Breast epithelium (tissue), 4 donors: ENCODE measurements around the gene C12orf57. TPM values are rescaled to one million over a fixed set of nuclear protein-coding genes. Genes with fewer than 3 reads are reported as not detected.

Experiments used
- DNase-seq, 2 donors: peaks; one replicate each; pipeline ENCODE4 v3.0.0-alpha.2; 2019; ENCODE audit warnings: low spot score in 2 of 2
- H3K27ac ChIP-seq, 2 donors: fragments of 200-600 bp; sonication (generic) in 1 of 2; one replicate each; pipeline ENCODE4 v1.5.1; 2016 to 2019; ENCODE audit warnings: mild to moderate bottlenecking in 1 of 2
- H3K27me3 ChIP-seq, 2 donors: fragments of 200-600 bp; sonication (generic) in 1 of 2; one replicate each; pipeline versions ENCODE4 v1.5.1 to v1.6.0; 2017 to 2019; ENCODE audit warnings: control low read depth in 1 of 2, mild to moderate bottlenecking in 1 of 2
- H3K36me3 ChIP-seq: fragments of 200-600 bp; one replicate; pipeline ENCODE4 v1.5.1; 2019
- H3K4me1 ChIP-seq, 2 donors: fragments of 200-600 bp; sonication (generic); one replicate each; pipeline ENCODE4 v1.5.1; 2016 to 2019; ENCODE audit warnings: control low read depth in 1 of 2
- H3K4me3 ChIP-seq, 3 donors: fragments of 200-600 bp; sonication (generic); 1 replicate in 2 of 3; 2 replicates in 1 of 3; pipeline ENCODE4 v1.5.1; 2016 to 2019; ENCODE audit warnings: mild to moderate bottlenecking in 3 of 3, moderate library complexity in 2 of 3
- H3K9me3 ChIP-seq, 2 donors: fragments of 200-600 bp; sonication (generic) in 1 of 2; one replicate each; pipeline ENCODE4 v1.5.1; 2016 to 2019; ENCODE audit warnings: control low read depth in 1 of 2
- POLR2A ChIP-seq: fragments of 450-650 bp; IDR thresholded peaks from one replicate; pipeline ENCODE4 v1.6.1; 2016; ENCODE audit warnings: antibody characterized with exemption, mild to moderate bottlenecking, moderate library complexity
- POLR2AphosphoS5 ChIP-seq, 3 donors: sonication (generic); formaldehyde crosslinking; IDR thresholded peaks; one replicate each; pipeline ENCODE4 v1.6.1; 2017; ENCODE audit warnings: antibody characterized with exemption in 3 of 3
- intact Hi-C: fragments of 100-400 bp; cut with DNase I; formaldehyde crosslinking; loops from one replicate; pipeline ENCODE4 v1.15.1; 2023; ENCODE audit warnings: low total_unique reads
- total RNA-seq, 3 donors: library from RNA; depleted of rRNA; stranded (reverse); fragments of >200 nt; gene quantifications; one replicate each; pipeline ENCODE4 v1.1.0, GENCODE V29; 2016
- TF ChIP-seq, protein P1 (sequence below), 3 donors: fragments of 450-650 bp; IDR thresholded peaks; one replicate each; pipeline ENCODE4 v1.5.1; 2016 to 2017; ENCODE audit warnings: antibody characterized with exemption in 3 of 3, mild to moderate bottlenecking in 3 of 3, moderate library complexity in 3 of 3

C12orf57 gene
- total RNA-seq, 3 donors from 2014 or later: 515 to 824 (median 547) TPM

DNA sequence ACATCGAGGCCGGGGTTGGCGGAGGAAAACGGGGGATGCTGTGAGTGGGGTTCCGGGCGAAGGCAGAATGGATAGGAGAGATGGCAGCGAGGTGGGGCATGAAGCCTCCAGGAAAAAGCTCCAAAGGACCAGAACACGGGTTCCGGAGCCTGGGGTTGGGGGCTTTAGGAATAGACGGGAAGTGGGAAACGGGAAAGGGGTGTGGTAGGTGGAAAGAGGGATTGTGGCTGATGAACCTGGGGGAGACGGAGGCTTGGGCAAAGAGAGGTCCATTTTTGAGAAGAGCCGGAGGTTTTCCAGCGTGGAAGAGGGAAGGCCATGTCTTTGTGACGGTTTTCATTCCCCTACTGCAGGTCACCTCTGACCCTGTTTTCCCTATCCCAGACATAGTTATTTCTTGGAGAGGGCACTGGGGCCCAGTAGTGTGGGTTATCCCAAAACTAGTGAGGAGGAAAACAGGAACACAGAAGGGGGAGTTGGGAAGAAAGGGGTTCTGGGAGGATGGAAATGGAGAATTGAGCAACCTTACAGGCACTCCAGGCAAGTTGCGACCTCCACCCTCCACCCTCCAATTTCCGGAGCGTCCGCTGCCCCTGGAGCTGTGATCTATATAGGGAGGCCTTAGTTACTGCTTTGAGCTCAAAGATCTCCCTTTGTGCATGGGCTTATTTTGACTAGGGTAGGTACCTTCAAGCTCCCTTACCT lies 15.0 kb upstream of the C12orf57 start:
- peak in 1 of 3 donors; percentile 10 for TF ChIP-seq POLR2AphosphoS5 (IDR thresholded peaks at IDR 0.05)
- TF ChIP-seq, protein P1, sequence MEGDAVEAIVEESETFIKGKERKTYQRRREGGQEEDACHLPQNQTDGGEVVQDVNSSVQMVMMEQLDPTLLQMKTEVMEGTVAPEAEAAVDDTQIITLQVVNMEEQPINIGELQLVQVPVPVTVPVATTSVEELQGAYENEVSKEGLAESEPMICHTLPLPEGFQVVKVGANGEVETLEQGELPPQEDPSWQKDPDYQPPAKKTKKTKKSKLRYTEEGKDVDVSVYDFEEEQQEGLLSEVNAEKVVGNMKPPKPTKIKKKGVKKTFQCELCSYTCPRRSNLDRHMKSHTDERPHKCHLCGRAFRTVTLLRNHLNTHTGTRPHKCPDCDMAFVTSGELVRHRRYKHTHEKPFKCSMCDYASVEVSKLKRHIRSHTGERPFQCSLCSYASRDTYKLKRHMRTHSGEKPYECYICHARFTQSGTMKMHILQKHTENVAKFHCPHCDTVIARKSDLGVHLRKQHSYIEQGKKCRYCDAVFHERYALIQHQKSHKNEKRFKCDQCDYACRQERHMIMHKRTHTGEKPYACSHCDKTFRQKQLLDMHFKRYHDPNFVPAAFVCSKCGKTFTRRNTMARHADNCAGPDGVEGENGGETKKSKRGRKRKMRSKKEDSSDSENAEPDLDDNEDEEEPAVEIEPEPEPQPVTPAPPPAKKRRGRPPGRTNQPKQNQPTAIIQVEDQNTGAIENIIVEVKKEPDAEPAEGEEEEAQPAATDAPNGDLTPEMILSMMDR (IDR thresholded peaks at IDR 0.05): no peak
- no peaks in the 10 kb centered on the region for H3K36me3 ChIP-seq
- H3K4me1 ChIP-seq: peaks cover 11 to 47% of the 10 kb centered on the region in 2 donors
- intact Hi-C loops: no loop called here
- peak overlapping the region; percentile 94 to 96 (median 95) for H3K4me3 ChIP-seq
- H3K27ac ChIP-seq: peak overlapping the region; percentile 99
- DNase-seq: no peak
- no peaks in the 10 kb centered on the region for H3K27me3 ChIP-seq
- H3K9me3 ChIP-seq: no peaks in the 10 kb centered on the region

DNA sequence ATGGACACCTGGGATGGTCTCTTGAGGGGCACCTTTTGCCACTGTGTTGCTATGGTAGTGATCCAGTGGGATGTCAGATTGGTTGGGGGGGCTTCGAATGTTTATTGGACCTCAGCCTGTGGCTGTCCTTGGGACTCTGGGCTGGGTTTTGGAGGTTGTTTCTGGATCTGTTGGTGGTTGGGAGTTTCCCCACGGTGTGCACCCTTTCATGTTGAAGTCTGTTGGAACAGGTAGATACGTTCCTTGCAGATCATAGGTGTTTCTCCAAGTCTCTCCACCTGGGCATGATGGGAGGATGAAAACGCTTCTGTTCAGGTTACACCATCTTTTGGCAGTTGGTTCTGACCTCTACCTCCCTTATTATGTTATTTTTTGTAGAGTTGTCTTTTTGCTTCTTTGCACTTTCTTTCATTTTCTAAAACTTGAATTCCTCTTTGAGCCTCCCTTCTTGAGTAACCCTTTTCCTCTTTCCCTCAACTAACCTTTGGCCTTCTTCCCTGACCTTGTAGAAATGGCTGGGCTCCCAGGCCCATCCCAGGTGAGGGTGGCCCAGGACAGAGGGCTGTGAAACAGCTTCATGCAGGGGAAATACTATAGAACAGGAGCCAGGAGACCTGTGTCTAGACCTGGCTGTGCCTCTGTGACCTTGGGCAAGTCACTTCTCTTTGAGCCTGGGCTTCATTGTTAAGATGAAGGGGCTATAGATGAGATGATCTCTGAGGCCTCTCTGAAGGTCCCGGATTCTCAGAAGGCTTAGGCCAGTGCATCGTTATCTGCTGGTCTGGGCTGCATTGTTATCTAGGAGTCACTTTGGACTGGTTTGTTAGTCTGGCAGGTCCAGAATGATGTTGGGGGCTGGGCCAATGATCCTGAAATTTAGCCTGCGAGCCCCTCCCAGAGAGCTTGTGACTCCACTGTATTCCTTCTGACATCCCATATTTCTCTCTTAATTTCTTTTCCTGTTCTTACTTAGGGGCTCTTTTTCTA lies 14.1 kb upstream of the C12orf57 start:
- no peaks in the 10 kb centered on the region for H3K9me3 ChIP-seq
- intact Hi-C loops: no loop called here
- no peak for TF ChIP-seq POLR2AphosphoS5 (IDR thresholded peaks at IDR 0.05)
- TF ChIP-seq, protein P1 (IDR thresholded peaks at IDR 0.05): no peak
- peak; percentile 15 for TF ChIP-seq POLR2A
- no peaks in the 10 kb centered on the region for H3K27me3 ChIP-seq
- H3K36me3 ChIP-seq: no peaks in the 10 kb centered on the region
- H3K4me3 ChIP-seq: peak overlapping the region; percentile 94 to 96 (median 95)
- peaks cover 7 to 52% of the 10 kb centered on the region in 2 donors for H3K4me1 ChIP-seq
- H3K27ac ChIP-seq: peak overlapping the region; percentile 99
- no peak for DNase-seq

DNA sequence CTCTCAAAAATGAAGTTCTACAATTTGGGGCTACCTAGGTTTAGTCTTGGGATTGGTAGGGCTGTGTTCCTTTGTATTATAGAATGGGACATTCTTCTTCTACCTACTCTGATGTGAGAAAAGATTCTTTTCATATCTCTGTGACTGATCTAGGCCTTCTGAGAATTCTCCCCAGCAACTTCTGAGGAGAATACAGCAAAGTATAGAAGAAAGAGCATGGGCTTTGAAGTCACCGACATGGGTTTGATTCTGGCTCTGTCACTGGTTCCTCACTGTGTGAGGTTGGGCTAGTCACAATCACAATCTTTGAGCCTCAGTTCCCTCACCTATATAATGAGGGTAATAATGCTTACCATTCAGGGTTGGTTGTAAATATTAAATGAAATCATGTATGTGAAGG lies 11.1 kb upstream of the C12orf57 start:
- no peak for DNase-seq
- intact Hi-C loops: no loop called here
- no peaks in the 10 kb centered on the region for H3K27me3 ChIP-seq
- peaks cover 0 to 42% of the 10 kb centered on the region in 2 donors for H3K4me1 ChIP-seq
- peak overlapping the region; percentile 81 to 99 for H3K27ac ChIP-seq
- H3K4me3 ChIP-seq: no peak overlapping the region
- no peaks in the 10 kb centered on the region for H3K36me3 ChIP-seq
- H3K9me3 ChIP-seq: no peaks in the 10 kb centered on the region
- TF ChIP-seq POLR2AphosphoS5 (IDR thresholded peaks at IDR 0.05) (no peak), POLR2A (no peak)
- TF ChIP-seq, protein P1 (IDR thresholded peaks at IDR 0.05): no peak

DNA sequence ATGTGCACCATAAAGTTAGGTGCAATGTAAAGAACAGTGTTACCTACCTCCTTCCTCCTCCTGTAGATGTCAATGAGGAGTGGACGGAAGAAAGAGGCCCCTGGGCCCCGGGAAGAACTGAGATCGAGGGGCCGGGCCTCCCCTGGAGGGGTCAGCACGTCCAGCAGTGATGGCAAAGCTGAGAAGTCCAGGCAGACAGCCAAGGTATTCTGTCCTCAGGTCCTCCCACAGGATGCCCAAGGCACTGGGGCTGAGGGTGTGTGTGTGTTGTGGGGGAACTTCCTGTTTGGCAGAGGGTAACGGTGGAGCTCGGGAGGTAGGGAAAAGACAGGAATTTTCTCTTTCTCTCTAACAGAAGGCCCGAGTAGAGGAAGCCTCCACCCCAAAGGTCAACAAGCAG lies 9.7 kb upstream of the C12orf57 start:
- Histone ChIP-seq H3K27ac (peak overlapping the region; percentile 81 to 99), H3K27me3 (no peaks in the 10 kb centered on the region), H3K9me3 (no peaks in the 10 kb centered on the region), H3K4me3 (peak overlapping the region in 2 of 3 donors; percentile 3 to 9), H3K36me3 (no peaks in the 10 kb centered on the region), H3K4me1 (peaks cover 8 to 50% of the 10 kb centered on the region in 2 donors)
- intact Hi-C loops: no loop called here
- TF ChIP-seq POLR2A: no peak
- DNase-seq: peak in 1 of 2 donors; percentile 67

DNA sequence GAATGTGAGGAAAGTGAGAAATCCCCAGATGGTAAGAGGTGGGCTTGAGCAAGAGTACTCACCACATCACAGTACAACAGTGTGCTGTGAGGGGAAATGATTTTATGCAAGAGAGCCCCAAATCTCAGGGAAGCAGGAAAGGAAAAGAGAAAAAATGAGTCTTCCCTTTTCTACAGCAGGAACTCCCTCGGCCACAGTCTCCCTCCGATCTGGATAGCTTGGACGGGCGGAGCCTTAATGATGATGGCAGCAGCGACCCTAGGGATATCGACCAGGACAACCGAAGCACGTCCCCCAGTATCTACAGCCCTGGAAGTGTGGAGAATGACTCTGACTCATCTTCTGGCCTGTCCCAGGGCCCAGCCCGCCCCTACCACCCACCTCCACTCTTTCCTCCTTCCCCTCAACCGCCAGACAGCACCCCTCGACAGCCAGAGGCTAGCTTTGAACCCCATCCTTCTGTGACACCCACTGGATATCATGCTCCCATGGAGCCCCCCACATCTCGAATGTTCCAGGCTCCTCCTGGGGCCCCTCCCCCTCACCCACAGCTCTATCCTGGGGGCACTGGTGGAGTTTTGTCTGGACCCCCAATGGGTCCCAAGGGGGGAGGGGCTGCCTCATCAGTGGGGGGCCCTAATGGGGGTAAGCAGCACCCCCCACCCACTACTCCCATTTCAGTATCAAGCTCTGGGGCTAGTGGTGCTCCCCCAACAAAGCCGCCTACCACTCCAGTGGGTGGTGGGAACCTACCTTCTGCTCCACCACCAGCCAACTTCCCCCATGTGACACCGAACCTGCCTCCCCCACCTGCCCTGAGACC lies 8.2 kb upstream of the C12orf57 start:
- Histone ChIP-seq H3K27ac (peak overlapping the region; percentile 96 to 99), H3K4me1 (peaks cover 8 to 46% of the 10 kb centered on the region in 2 donors), H3K27me3 (no peaks in the 10 kb centered on the region)

More for the DNA sequence above, 8.2 kb upstream of the C12orf57 start:
- H3K9me3 ChIP-seq: no peaks in the 10 kb centered on the region
- no peak for DNase-seq
- H3K4me3 ChIP-seq: no peak overlapping the region
- TF ChIP-seq POLR2AphosphoS5 (IDR thresholded peaks at IDR 0.05) (no peak), POLR2A (no peak)
- TF ChIP-seq, protein P1 (IDR thresholded peaks at IDR 0.05): no peak
- intact Hi-C loops: no loop called here
- no peaks in the 10 kb centered on the region for H3K36me3 ChIP-seq
